Small intestine (tissue), 7 donors: ENCODE data around the gene CARMIL3. TPM values are rescaled to one million over a fixed set of nuclear protein-coding genes. Genes with fewer than 3 reads are reported as not detected.

Source experiments
- DNase-seq, 2 donors: peaks; one replicate each; pipeline versions ENCODE4 v3.0.0 to v3.0.0-alpha.2; 2013
- FAIRE-seq: peaks from 2 replicates; lab custom pipeline; 2012; peaks lifted over from hg19 to GRCh38; lab: Jason Lieb, UNC
- H3K27ac ChIP-seq, 3 donors: one replicate each; pipeline ENCODE4 v1.5.1; 2013; ENCODE audit warnings: low read length in 2 of 3, mild to moderate bottlenecking in 2 of 3, control low read depth in 1 of 3, inconsistent platforms in 1 of 3, low read depth in 1 of 3, moderate library complexity in 1 of 3
- H3K27me3 ChIP-seq, 3 donors: one replicate each; pipeline ENCODE4 v1.6.1; 2013; ENCODE audit warnings: low read length in 3 of 3, inconsistent platforms in 1 of 3; ENCODE audit not compliant: control insufficient read depth in 3 of 3, insufficient read depth in 3 of 3
- H3K36me3 ChIP-seq, 3 donors: one replicate each; pipeline ENCODE4 v1.6.1; 2013; ENCODE audit warnings: low read length in 3 of 3, inconsistent platforms in 1 of 3, low read depth in 1 of 3, mild to moderate bottlenecking in 1 of 3, moderate library complexity in 1 of 3; ENCODE audit not compliant: control insufficient read depth in 3 of 3, insufficient read depth in 2 of 3
- H3K4me1 ChIP-seq, 3 donors: one replicate each; pipeline ENCODE4 v1.6.1; 2013; ENCODE audit warnings: low read length in 2 of 3, inconsistent platforms in 1 of 3, low read depth in 1 of 3, mild to moderate bottlenecking in 1 of 3, moderate library complexity in 1 of 3; ENCODE audit not compliant: control insufficient read depth in 3 of 3, insufficient read depth in 2 of 3
- H3K4me3 ChIP-seq, 3 donors: one replicate each; pipeline ENCODE4 v1.5.1; 2013; ENCODE audit warnings: low read length in 3 of 3, control low read depth in 1 of 3, inconsistent platforms in 1 of 3, low read depth in 1 of 3, mild to moderate bottlenecking in 1 of 3, moderate library complexity in 1 of 3
- H3K9me3 ChIP-seq, 2 donors: one replicate each; pipeline ENCODE4 v1.6.1; 2013; ENCODE audit warnings: low read depth in 1 of 2, low read length in 1 of 2; ENCODE audit not compliant: control insufficient read depth in 2 of 2, insufficient read depth in 1 of 2
- WGBS, 3 donors: extraction: QIAGEN DNeasy Blood & Tissue Kit; methylation state at CpG; one replicate each; pipeline ENCODE4 v1.1.7; 2013; 5-methylcytosine and 5-hydroxymethylcytosine counted together
- polyA plus RNA-seq, 4 donors: library from polyadenylated mRNA; stranded (reverse) in 3 of 4; unstranded in 1 of 4; fragments of 200-250 nt in 3 of 4; fragments of 120-200 nt in 1 of 4; gene quantifications; one replicate each; pipeline versions ENCODE4 v1.2.1 to v1.2.3, GENCODE V29; 2013
- donor health status: healthy with polysubstance abuse.
- donor health status: control.
- donor health status: control.
- donor health status: Bipolar disorder and iron deficiency.
- donor health status: healthy.

Gene CARMIL3
- polyA plus RNA-seq, 4 donors = 0.81 to 1.4 (median 1.1) TPM

GRCh38 chr14:24062216-24062980, 10.6 kb downstream of the CARMIL3 start:
- Histone ChIP-seq H3K36me3 (peaks cover 0 to 13% (median 0%) of the 10 kb centered on the region in 3 donors), H3K4me3 (no peak overlapping the region), H3K4me1 (peaks cover 0 to 71% (median 16%) of the 10 kb centered on the region in 3 donors), H3K9me3 (no peaks in the 10 kb centered on the region), H3K27ac (peak overlapping the region; percentile 65 to 93 (median 88)), H3K27me3 (no peaks in the 10 kb centered on the region)
- WGBS, 3 donors = 67 to 79% (median 75%) methylated on average over 14 of the region's 14 CpGs
- DNase-seq (no peak), FAIRE-seq (no peak)

GRCh38 chr14:24063263-24063836, 11.5 kb downstream of the CARMIL3 start:
- FAIRE-seq = no peak
- 38 to 72% (median 68%) methylated on average over 4 of the region's 4 CpGs for WGBS, 3 donors
- no peak overlapping the region for H3K4me3 ChIP-seq
- peaks cover 0 to 75% (median 16%) of the 10 kb centered on the region in 3 donors for H3K4me1 ChIP-seq
- peak overlapping the region in 1 of 3 donors; percentile 93 for H3K27ac ChIP-seq
- peak in 1 of 2 donors; percentile 62 for DNase-seq
- no peaks in the 10 kb centered on the region for H3K27me3 ChIP-seq
- H3K9me3 ChIP-seq = no peaks in the 10 kb centered on the region
- peaks cover 0 to 14% (median 0%) of the 10 kb centered on the region in 3 donors for H3K36me3 ChIP-seq

- WGBS, 3 donors = 73 to 91% (median 84%) methylated on average over 7 of the region's 7 CpGs
Measured at GRCh38 chr14:24064091-24064795, 12.4 kb downstream of the CARMIL3 start.

GRCh38 chr14:24064856-24065255, 13.0 kb downstream of the CARMIL3 start:
- WGBS, 3 donors = 81 to 90% (median 88%) methylated on average over 10 to 15 of the region's 15 CpGs
- no peaks in the 10 kb centered on the region for H3K9me3 ChIP-seq
- H3K4me3 ChIP-seq = no peak overlapping the region
- H3K27me3 ChIP-seq = no peaks in the 10 kb centered on the region
- peaks cover 0 to 60% (median 14%) of the 10 kb centered on the region in 3 donors for H3K4me1 ChIP-seq
- H3K36me3 ChIP-seq = peaks cover 0 to 14% (median 0%) of the 10 kb centered on the region in 3 donors
- DNase-seq (no peak), FAIRE-seq (no peak)
- H3K27ac ChIP-seq = no peak overlapping the region

More at GRCh38 chr14:24064091-24064795, 12.4 kb downstream of the CARMIL3 start:
- Histone ChIP-seq H3K27ac (no peak overlapping the region), H3K27me3 (no peaks in the 10 kb centered on the region), H3K9me3 (no peaks in the 10 kb centered on the region), H3K36me3 (peaks cover 0 to 14% (median 0%) of the 10 kb centered on the region in 3 donors), H3K4me3 (no peak overlapping the region), H3K4me1 (peaks cover 0 to 66% (median 14%) of the 10 kb centered on the region in 3 donors)
- DNase-seq = no peak
- FAIRE-seq = no peak

- 77 to 89% (median 79%) methylated on average over 8 of the region's 8 CpGs for WGBS, 3 donors
- DNase-seq = no peak
- no peak overlapping the region for H3K4me3 ChIP-seq
Measured at GRCh38 chr14:24065408-24065807, 13.6 kb downstream of the CARMIL3 start.

GRCh38 chr14:24066496-24067132, 14.8 kb downstream of the CARMIL3 start:
- peak; percentile 54 to 66 for DNase-seq
- peak overlapping the region in 2 of 3 donors; percentile 8 to 77 for H3K27ac ChIP-seq
- no peak overlapping the region for H3K4me3 ChIP-seq
- 53 to 74% (median 64%) methylated on average over 8 of the region's 8 CpGs for WGBS, 3 donors
- no peak for FAIRE-seq
- no peaks in the 10 kb centered on the region for H3K9me3 ChIP-seq
- peaks cover 0 to 49% (median 12%) of the 10 kb centered on the region in 3 donors for H3K4me1 ChIP-seq
- peaks cover 0 to 6% (median 0%) of the 10 kb centered on the region in 3 donors for H3K36me3 ChIP-seq
- H3K27me3 ChIP-seq = no peaks in the 10 kb centered on the region

More at GRCh38 chr14:24065408-24065807, 13.6 kb downstream of the CARMIL3 start:
- Histone ChIP-seq H3K27ac (no peak overlapping the region), H3K4me1 (peaks cover 0 to 57% (median 14%) of the 10 kb centered on the region in 3 donors), H3K36me3 (peaks cover 0 to 14% (median 0%) of the 10 kb centered on the region in 3 donors), H3K27me3 (no peaks in the 10 kb centered on the region), H3K9me3 (no peaks in the 10 kb centered on the region)
- no peak for FAIRE-seq

- Histone ChIP-seq H3K36me3 (peaks cover 0 to 2% (median 0%) of the 10 kb centered on the region in 3 donors), H3K9me3 (no peaks in the 10 kb centered on the region), H3K27ac (peak overlapping the region in 1 of 3 donors; percentile 77), H3K4me1 (peaks cover 0 to 49% (median 8%) of the 10 kb centered on the region in 3 donors), H3K27me3 (no peaks in the 10 kb centered on the region), H3K4me3 (no peak overlapping the region)
- 83 to 88% (median 83%) methylated on average over 12 of the region's 12 CpGs for WGBS, 3 donors
- FAIRE-seq (no peak), DNase-seq (peak in 1 of 2 donors; percentile 56)
Measured at GRCh38 chr14:24067133-24068082, 15.6 kb downstream of the CARMIL3 start.
